OCI-LY7 (cell line): ENCODE results near the gene IL12RB2.

Source experiments
- EZH2phosphoT487 ChIP-seq: fragments of 200-600 bp; sonication (generic); IDR thresholded peaks from 2 replicates; pipeline ENCODE4 v1.6.1; 2018; ENCODE audit warnings: low read depth, borderline replicate concordance, mild to moderate bottlenecking, mixed run types, antibody characterized with exemption, low read length, moderate library complexity, mixed read lengths
- TF ChIP-seq, protein P1 (sequence below): fragments of 200-600 bp; sonication (generic); conservative IDR thresholded peaks from 2 replicates; pipeline ENCODE4 v1.5.1; 2014; ENCODE audit warnings: mild to moderate bottlenecking, antibody characterized with exemption, low read length, moderate library complexity, mixed read lengths

DNA sequence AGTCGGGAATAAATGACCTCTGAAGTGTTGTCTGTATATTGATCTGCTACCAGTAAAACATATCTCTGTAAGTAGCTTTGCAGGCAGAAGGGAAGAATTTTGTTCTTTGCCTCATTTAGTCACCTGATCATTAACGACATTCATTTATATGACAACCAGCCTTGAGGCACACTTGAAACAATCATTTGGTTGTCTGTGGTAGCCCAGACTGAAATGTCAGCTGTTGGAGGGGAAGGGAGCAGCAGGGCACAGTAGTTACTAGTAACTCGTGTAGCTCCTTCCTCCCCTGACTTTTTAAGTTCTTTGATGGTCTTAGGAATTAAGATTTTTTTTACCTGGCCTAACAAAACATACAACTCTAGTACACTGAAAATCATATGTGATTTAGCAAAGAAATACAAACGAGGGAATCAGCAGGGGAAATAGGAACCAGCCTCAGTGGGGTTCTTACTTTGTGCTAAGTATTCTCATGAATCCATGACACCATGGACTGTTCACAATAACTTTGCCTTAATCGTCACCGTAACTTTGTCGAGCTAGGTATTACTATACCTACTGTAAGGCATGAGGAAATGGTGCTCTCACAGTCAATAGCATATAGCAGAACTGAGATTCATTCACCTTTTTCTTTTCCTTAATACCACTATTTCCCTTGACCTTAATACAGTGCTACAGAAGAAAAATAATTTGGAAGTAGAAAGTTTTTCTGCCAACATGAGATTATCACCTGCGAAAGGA lies 6.4 kb downstream of the IL12RB2 start:
- TF ChIP-seq, protein P1, sequence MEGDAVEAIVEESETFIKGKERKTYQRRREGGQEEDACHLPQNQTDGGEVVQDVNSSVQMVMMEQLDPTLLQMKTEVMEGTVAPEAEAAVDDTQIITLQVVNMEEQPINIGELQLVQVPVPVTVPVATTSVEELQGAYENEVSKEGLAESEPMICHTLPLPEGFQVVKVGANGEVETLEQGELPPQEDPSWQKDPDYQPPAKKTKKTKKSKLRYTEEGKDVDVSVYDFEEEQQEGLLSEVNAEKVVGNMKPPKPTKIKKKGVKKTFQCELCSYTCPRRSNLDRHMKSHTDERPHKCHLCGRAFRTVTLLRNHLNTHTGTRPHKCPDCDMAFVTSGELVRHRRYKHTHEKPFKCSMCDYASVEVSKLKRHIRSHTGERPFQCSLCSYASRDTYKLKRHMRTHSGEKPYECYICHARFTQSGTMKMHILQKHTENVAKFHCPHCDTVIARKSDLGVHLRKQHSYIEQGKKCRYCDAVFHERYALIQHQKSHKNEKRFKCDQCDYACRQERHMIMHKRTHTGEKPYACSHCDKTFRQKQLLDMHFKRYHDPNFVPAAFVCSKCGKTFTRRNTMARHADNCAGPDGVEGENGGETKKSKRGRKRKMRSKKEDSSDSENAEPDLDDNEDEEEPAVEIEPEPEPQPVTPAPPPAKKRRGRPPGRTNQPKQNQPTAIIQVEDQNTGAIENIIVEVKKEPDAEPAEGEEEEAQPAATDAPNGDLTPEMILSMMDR, result no peak
- no peak for TF ChIP-seq EZH2phosphoT487
